GM12801 (cell line): ENCODE results near the gene MRPL23.

Source experiments
- CTCF ChIP-seq: IDR thresholded peaks from one replicate; pipeline ENCODE4 v1.5.1; 2011; ENCODE audit warnings: control low read depth; ENCODE audit not compliant: insufficient read length; ENCODE audit errors: extremely low read depth

The MRPL23 gene

GRCh38 chr11:1912289-1912878, 34.7 kb upstream of the MRPL23 start:
- no peak for TF ChIP-seq CTCF

GRCh38 chr11:1913271-1914060, 33.7 kb upstream of the MRPL23 start:
- no peak for TF ChIP-seq CTCF

GRCh38 chr11:1915795-1916131, 31.4 kb upstream of the MRPL23 start:
- TF ChIP-seq CTCF, result no peak

GRCh38 chr11:1916132-1916985, 30.8 kb upstream of the MRPL23 start:
- TF ChIP-seq CTCF, result no peak

- no peak for TF ChIP-seq CTCF
Observed at GRCh38 chr11:1916986-1917522, 30.1 kb upstream of the MRPL23 start.

- no peak for TF ChIP-seq CTCF
Observed at GRCh38 chr11:1917523-1918435, 29.4 kb upstream of the MRPL23 start.
